HG03378 (cell line): ENCODE measurements around the gene LRP1.

Experiments
- ATAC-seq: cut with Tn5 transposase; IDR thresholded peaks from one replicate; pipeline ENCODE4 v1.9.1; 2021; ENCODE audit warnings: mild to moderate bottlenecking, moderate library complexity; ENCODE audit not compliant: unreplicated experiment

LRP1 gene

GRCh38 chr12:57170927-57171326, 42.6 kb downstream of the LRP1 start:
- no peak for ATAC-seq

GRCh38 chr12:57171668-57172067, 43.4 kb downstream of the LRP1 start:
- ATAC-seq, result no peak

GRCh38 chr12:57173089-57173488, 44.8 kb downstream of the LRP1 start:
- ATAC-seq, result no peak

GRCh38 chr12:57173683-57174082, 45.4 kb downstream of the LRP1 start:
- no peak for ATAC-seq

- no peak for ATAC-seq
Measured at GRCh38 chr12:57175428-57176138, 47.3 kb downstream of the LRP1 start.

GRCh38 chr12:57176139-57176477, 47.8 kb downstream of the LRP1 start:
- ATAC-seq, result no peak

GRCh38 chr12:57176846-57177245, 48.6 kb downstream of the LRP1 start:
- no peak for ATAC-seq

GRCh38 chr12:57177354-57177753, 49.1 kb downstream of the LRP1 start:
- no peak for ATAC-seq

- no peak for ATAC-seq
Measured at GRCh38 chr12:57178213-57178612, 49.9 kb downstream of the LRP1 start.

GRCh38 chr12:57179331-57180086, 51.2 kb downstream of the LRP1 start:
- no peak for ATAC-seq

- ATAC-seq, result no peak
Measured at GRCh38 chr12:57180321-57180989, 52.2 kb downstream of the LRP1 start.

- no peak for ATAC-seq
Measured at GRCh38 chr12:57181072-57181471, 52.8 kb downstream of the LRP1 start.

GRCh38 chr12:57181561-57182155, 53.4 kb downstream of the LRP1 start:
- no peak for ATAC-seq

GRCh38 chr12:57182918-57183575, 54.8 kb downstream of the LRP1 start:
- no peak for ATAC-seq

GRCh38 chr12:57183939-57184725, 55.8 kb downstream of the LRP1 start:
- ATAC-seq, result no peak

GRCh38 chr12:57185403-57185802, 57.1 kb downstream of the LRP1 start:
- no peak for ATAC-seq

GRCh38 chr12:57185906-57186508, 57.7 kb downstream of the LRP1 start:
- no peak for ATAC-seq

GRCh38 chr12:57187222-57188089, 59.2 kb downstream of the LRP1 start:
- no peak for ATAC-seq

- ATAC-seq, result no peak
Measured at GRCh38 chr12:57188090-57188425, 59.8 kb downstream of the LRP1 start.
